Stimulated activated CD8-positive, alpha-beta memory T cell treated with anti-CD3 and anti-CD28 coated beads, Interleukin-7, amount 100 ng/mL, for 1 hour (primary cell): Measurements from ENCODE around the gene SETD5.
A peak's percentile ranks its signal among the peaks of the same experiment; 100 is the strongest.

Experiments
- DNase-seq, 2 donors: peaks; one replicate each; pipeline ENCODE4 v3.0.0-alpha.2; 2020; ENCODE audit warnings: low read depth in 2 of 2

SETD5 gene

GRCh38 chr3:9387322-9387655, 10.1 kb upstream of the SETD5 start:
- no peak for DNase-seq

GRCh38 chr3:9388142-9388541, 9.3 kb upstream of the SETD5 start:
- no peak for DNase-seq

DNA sequence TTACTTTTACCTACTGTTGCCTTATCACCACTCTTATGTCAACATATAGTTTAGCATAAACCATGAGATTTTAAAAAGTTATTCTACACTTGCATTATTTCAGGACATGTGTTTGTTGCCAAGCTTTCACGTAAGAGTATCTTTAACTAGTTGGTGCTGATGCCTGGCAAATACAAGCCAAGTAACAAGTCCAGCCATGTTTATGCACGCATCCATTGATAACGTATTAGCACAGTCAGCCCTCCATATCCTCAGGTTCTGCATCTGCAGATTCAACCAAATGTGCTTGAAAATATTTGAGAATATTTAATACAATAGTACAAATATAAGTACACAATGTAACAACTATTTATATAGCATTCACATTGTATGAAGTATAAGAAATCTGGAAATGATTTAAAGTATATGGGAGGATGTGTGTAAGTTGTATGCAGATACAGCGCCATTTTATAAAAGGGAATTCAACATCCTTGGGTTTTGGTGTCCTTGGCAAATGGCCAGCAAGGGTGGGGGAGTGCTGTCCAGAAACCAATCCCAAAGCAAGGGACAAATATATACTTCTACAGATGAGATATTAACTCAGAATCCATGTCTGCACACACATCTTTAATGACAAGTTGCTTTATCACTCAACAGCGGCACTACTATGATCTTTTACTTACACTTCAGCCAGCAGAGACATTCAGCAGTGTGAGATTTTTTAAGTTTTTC, 8.7 kb upstream of the SETD5 start:
- DNase-seq, result no peak

DNA sequence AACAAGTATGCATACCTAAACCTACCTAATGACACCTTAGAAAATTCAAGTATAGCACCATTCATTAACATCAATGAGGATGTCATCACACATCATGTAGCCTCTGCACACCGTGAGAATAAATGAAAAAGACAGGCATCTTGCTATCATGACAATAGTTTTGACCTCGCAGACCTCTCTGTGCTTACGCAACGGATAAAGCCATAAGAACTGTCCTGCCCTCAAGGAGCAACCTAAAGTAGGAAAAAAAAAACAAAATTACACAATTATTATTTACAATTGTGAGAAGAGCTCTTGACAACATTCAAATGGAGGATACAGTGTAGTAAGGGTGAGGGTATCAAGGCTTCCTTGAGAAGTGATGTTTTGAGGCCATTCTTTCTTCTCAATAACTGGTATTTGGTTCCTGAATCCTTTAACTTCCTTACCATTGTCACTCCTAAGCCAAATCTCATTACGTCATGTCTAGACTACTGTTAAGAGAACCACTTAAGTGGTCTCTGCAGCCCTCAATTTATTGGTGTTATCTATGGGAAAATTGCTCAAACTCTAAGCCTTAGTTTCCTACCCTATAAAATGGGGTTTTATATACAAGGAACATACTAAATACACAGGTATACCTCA, 7.0 kb upstream of the SETD5 start:
- DNase-seq, result no peak

DNA sequence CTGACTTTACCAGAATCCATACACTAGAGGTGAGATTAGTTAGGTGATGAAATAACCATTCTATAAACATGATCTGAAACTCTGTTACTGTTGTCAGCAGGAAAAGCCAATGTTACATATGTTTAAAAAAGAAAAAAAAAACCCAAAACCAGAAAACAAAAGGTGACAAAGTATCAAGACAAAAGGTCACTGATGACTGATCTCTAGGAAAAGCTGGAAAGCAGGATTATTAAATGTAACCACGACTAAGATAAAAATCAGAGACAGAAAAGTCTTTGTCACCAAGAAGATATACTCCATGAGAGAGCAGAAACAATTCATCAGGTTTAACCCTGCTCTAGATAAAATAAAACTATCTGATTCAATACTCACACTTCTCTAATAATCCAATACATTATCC, 5.4 kb upstream of the SETD5 start:
- DNase-seq, result no peak

GRCh38 chr3:9395570-9396300, 1.7 kb upstream of the SETD5 start:
- no peak for DNase-seq

DNA sequence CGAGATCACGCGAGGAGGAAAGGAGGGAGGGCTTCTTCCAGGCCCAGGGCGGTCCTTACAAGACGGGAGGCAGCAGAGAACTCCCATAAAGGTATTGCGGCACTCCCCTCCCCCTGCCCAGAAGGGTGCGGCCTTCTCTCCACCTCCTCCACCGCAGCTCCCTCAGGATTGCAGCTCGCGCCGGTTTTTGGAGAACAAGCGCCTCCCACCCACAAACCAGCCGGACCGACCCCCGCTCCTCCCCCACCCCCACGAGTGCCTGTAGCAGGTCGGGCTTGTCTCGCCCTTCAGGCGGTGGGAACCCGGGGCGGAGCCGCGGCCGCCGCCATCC, 1.1 kb upstream of the SETD5 start:
- peak in 1 of 2 donors; percentile 56 for DNase-seq

- peak; percentile 97 to 99 for DNase-seq
Observed at GRCh38 chr3:9396632-9397331, 633 bp upstream of the SETD5 start.

GRCh38 chr3:9397906-9398699, 688 bp downstream of the SETD5 start:
- no peak for DNase-seq

DNA sequence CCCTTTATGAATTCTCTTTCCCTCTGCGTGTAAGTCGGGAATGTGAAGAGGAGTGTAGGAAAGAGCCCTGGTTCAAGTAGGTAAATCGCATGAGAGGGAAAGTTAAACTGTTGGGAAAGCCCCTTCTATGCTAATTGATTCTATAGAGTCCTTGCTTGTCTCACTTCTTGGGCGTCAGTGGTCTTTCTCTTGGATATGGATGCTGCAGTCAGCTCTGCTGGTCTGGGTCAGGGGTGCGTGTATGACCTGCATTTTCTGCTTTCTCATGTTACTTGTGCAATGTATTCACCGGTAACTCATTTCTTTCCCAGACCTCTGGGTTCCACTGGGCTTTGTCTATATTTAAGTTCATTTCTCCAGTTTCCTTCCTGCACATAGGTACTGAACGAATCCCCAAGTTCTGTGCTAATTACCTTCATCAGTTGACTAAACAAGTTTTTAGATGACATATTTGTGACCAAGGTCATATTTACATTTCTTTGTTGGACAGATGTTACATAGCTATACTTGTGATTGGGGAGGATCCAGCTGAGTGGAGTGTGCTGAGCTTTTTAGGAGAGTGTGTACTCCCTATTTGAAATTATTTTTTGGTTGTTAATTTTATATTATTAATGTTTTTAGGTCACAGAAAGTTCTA, 1.4 kb downstream of the SETD5 start:
- DNase-seq, result no peak

DNA sequence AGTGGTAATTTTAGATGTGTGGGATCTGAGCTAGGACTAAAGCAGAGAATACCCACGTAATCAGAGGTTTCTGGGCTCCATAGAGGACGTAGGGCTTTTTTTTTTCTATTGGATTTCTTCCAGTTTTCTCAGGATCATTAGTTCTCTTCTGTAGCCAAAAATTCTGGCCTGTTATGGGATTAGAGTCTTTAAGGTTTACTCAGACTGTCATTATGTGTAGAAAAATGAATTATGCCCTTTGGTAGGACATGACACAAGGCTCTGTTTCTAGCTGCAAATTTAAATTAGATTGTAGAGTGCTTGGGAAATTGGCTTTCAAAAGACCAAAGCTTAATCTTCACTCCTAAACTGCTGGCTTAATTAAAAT, 1.9 kb downstream of the SETD5 start:
- DNase-seq, result no peak

DNA sequence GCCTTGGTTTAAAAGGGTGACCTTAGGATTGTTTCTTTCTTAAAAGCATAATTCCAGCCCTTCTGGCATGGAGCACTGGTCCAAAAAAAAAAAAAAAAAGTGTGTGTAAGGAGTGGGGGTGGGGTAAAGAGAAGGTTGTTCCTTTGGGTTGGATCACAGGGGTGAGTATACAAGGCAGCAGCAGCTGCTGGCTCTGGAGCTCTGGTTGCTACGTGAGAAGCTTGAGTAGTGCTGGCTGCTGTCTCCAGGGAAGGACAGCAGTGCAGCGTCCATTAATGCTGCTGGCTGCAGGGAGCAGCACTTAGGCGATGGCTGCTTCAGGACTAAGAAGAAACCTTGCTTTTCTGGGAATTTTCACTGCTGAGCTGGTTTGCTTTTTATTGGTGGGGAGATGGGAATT, 2.3 kb downstream of the SETD5 start:
- no peak for DNase-seq

DNA sequence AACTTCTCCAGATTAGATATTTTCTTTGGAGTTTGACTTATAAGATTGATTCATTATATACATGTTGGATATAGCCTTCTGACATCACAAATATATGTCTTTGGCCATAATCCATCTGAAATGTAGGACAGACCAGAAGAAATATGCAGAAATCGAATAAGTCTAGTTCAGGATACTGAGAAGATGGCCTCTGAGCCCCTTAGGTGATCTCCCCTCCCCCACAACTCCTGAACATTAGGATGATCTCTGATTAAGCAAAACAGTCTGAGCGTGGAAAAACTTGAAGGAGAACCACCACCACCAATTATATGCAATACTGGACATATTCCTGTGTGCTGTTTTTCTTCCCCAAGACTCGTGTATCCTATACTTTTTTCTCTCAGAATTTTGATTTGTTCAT, 3.2 kb downstream of the SETD5 start:
- no peak for DNase-seq

DNA sequence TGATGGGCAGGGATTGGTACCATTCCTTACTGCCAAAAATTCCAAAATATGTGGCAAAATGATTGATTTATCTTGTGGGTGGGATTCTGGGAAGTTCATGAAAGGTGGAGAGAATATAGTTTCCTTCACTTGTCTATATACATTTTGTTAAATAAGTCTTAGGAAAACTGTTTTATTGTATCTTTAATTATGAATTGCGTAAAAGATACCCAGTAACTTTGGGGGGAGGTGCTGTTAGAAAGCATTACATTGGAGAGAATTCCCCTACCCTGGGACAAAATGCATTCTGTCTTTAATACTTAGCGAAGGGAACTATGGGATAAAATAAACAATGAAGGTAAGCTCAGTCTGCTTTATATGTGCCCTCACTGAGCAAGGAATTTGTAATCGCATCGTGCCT, 4.6 kb downstream of the SETD5 start:
- no peak for DNase-seq

DNA sequence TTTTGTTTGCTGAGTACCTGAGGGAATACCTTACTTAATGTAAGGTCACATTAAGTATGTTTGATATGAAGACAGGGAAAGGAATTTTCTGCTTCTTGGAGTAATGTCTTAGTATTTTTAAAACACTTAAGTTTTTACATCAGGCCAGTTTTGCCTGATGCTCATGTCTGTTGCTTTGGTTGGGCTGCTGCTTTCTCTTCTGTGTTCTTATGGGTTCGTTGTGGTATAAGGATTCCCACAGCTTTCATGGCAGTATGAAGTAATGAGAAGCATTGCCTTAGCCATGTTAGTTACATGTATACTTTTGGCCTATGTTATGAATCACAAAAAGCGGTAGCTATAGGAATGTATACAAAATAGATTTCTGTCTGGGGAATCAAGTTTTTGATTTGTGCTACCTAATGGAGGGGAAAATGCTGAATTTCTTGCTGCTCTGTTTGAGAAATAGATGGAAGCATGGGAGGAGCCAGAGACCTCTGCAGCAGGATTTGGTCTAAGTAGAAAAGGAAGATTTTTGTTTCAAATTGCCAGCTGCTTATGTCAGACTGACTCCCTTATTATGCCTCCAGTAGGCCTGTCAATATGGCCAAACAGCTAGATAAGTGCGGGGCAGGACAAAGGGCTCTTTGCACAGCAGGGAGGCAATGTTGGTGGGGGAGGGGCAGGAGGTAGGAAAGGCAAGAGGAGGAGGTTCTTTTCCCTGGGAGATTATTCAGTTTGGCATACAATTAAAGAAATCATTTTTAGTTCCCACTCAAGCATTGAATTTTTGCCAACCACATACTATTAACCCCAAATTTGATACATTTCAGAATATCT, 5.2 kb downstream of the SETD5 start:
- no peak for DNase-seq

DNA sequence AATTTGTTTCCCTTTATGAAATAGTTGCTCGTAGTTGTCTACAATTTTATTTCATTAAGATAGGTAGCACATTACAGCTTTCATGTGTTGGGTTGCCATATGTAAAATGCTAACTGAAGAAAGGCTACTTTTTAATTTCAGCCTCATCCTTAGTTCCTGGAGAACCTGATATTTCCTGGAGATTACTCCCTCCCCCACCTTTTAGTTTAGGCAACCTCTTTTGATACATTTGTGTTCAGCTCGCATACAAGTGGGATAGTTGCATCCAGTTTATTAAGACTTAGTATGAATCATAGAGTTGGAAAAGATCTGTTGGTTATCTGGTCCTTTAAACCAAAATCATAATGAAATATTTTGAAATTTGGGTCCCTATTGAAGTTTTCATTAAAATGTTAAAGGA, 6.0 kb downstream of the SETD5 start:
- DNase-seq, result no peak

GRCh38 chr3:9404680-9405079, 7.3 kb downstream of the SETD5 start:
- DNase-seq, result no peak

DNA sequence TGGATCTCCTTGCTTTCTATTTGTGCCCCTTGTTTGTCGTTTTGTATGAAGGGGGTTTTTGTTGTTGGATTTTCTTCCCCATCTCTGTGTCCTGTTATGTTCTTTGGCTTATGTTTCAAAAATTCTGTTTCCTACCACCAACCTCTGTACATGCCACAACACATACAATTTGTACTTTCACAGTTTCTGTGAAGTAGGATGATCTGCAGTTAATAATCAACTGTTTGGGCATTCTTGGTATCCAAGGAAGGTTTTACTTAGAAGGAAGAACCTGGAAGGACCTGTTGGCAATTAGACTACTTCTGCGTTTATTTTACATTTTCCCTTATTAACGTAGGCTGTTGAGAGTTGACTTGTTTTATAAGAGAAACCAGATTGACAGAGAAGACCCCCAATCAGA, 8.3 kb downstream of the SETD5 start:
- no peak for DNase-seq

DNA sequence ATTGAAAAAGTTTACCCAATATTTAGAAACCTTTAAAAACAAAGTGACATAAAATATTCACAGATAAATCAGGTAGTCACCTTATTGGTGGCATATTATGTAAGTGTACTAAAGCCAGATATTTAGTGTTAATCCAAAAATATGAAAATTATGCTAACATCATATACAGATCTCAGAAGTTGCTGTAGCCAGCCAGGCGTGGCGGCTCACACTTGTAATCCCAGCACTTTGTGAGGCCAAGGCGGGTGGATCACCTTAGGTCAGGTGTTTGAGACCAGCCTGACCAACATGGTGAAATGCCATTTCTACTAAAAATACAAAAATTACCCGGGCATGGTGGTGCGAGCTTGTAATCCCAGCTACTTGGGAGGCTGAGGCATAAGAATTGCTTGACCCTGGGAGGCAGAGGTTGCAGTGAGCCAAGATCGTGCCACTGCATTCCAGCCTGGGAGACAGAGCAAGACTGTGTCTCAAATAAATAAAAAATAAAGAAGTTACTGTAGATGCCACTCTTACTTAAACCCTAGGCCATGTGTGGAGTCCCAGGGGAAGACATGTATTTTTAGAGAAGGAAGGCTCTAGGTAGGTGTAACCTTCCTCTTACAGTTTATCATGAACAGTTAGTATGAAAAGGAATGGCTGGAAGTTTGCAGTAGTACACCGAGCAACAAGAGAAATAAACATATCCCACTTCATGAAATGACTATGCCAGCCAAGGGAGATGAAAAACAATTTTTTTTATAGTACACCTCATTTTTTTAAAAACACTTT, 9.6 kb downstream of the SETD5 start:
- DNase-seq, result no peak

DNA sequence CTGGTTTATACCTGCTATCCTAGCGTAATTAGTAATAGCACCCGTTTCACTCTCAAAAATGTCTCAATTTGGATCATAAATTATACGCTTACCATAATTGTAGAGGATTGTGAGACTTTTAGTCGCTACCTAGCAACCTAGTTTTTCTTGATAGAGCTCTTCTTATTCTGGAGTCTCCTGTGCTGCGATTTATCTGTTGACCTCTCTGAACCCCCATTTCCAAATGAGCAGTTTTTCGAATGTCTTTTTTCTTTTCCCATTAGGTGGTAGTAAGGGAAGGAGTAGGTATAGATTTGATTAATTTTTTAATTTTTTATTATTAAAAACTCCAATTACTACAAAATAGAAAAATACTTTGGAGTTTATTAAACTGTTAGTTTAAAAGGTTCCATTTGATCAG, 10.6 kb downstream of the SETD5 start:
- no peak for DNase-seq
